ENCODE data around the gene ROCK2. TPM values are rescaled to one million over a fixed set of nuclear protein-coding genes. Genes with fewer than 3 reads are reported as not detected.

Gene ROCK2
- total and polyA plus RNA-seq, 2 of the 13 experiments (the other 11 are each of a cell fraction or from before 2014, with no cell fraction given) = 38.1 to 119 TPM

DNA sequence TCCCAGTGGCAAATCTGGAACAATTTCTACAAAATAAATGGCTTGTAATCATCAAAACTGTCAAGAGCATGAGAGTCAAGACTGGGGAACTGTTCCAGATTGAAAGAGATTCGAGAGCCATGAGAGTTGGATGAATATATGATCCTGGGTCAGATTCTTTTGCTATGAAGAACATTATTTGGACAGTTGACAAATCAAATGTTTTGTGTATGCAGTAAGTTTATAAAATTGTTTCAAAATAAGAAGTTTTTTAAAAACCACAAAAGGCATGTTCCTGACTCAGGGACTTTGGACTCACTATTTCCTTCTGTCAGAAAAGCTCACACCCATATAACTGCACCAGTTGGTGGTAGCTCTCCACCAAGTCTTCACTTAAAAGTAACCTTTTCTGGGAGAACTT is 38.5 kb downstream of the ROCK2 start (continued):
- TF ChIP-seq ZC3H13 (CRISPR knock-in tag; IDR thresholded peaks at IDR 0.05) (no peak), ZNF142 (CRISPR knock-in tag; IDR thresholded peaks at IDR 0.05) (no peak), ELK4 (CRISPR knock-in tag; IDR thresholded peaks at IDR 0.05; ENCODE audit: borderline replicate concordance) (no peak), EED (CRISPR knock-in tag; IDR thresholded peaks at IDR 0.05) (no peak), ZNF496 (CRISPR knock-in tag; IDR thresholded peaks at IDR 0.05; ENCODE audit: insufficient replicate concordance) (no peak)
- TF ChIP-seq, protein P1, sequence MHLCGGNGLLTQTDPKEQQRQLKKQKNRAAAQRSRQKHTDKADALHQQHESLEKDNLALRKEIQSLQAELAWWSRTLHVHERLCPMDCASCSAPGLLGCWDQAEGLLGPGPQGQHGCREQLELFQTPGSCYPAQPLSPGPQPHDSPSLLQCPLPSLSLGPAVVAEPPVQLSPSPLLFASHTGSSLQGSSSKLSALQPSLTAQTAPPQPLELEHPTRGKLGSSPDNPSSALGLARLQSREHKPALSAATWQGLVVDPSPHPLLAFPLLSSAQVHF (CRISPR knock-in tag; IDR thresholded peaks at IDR 0.05) = no peak

All from HepG2 (cell line).